Stimulated activated naive CD8-positive, alpha-beta T cell treated with anti-CD3 and anti-CD28 coated beads, Interleukin-15, Interleukin-2, amounts not matched to agents 100 ng/mL and 50 ng/mL, for 24 hours (primary cell): ENCODE results near the gene CENPS.

Source experiments
- H3K27ac Mint-ChIP-seq: one replicate; pipeline ENCODE4 v1.8.0; 2021; ENCODE audit warnings: mild to moderate bottlenecking, mixed read lengths
- H3K27me3 Mint-ChIP-seq: one replicate; pipeline ENCODE4 v1.8.0; 2021; ENCODE audit warnings: mixed read lengths
- H3K36me3 Mint-ChIP-seq: one replicate; pipeline ENCODE4 v1.8.0; 2021; ENCODE audit warnings: low read depth, mixed read lengths
- H3K4me1 Mint-ChIP-seq: one replicate; pipeline ENCODE4 v1.8.0; 2021; ENCODE audit warnings: low read depth, mixed read lengths
- H3K4me3 Mint-ChIP-seq: one replicate; pipeline ENCODE4 v1.8.0; 2021; ENCODE audit warnings: mild to moderate bottlenecking, mixed read lengths
- H3K9me3 Mint-ChIP-seq: one replicate; pipeline ENCODE4 v1.8.0; 2021; ENCODE audit warnings: mixed read lengths

CENPS gene

DNA sequence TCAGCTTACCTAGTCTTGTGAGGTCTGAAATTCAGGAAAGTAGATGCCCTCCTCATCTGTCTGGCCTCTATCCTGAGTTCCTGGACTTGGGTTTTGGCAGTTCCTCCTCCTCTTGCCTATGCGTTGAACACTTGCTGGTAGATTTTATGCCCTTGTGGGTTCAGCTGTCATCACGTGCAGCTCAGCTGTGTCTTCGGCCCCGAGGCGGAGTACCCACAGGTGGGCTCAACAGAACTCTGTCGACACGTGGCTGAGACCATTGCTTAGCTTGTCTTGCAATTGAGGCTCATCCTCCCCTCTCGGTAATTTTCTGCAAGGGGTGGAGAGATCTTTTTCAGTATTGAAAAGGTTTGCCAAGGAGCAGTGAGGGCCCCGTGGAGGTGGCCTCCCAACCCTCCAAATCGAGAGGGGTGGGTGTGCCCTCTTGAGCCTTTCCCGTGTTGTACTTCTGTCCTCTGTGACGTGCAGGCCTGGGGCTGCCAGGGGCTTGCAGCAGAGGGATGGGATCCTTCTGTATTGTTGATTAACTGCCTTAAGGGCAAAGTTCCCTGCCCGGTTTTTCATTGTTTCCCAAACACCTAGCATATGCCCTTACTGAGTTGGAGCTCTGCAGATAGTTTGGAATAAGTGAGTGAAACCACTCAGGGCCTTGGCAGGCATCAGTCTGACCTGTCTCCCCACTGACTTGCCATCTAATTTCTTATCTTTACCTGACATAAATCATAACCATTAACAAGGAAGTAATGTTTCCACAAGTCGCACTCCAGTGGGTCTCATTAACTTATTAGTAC lies 2.9 kb downstream of the CENPS start:
- Mint-ChIP-seq H3K9me3 (no peaks in the 10 kb centered on the region), H3K4me3 (no peak overlapping the region), H3K4me1 (peaks cover 18% of the 10 kb centered on the region), H3K27me3 (no peaks in the 10 kb centered on the region), H3K36me3 (peaks cover 7% of the 10 kb centered on the region), H3K27ac (no peak overlapping the region)

GRCh38 chr1:10433790-10434189 lies 3.6 kb downstream of the CENPS start:
- Mint-ChIP-seq H3K4me3 (no peak overlapping the region), H3K4me1 (peaks cover 18% of the 10 kb centered on the region), H3K9me3 (no peaks in the 10 kb centered on the region), H3K27me3 (no peaks in the 10 kb centered on the region), H3K27ac (no peak overlapping the region), H3K36me3 (peaks cover 7% of the 10 kb centered on the region)

DNA sequence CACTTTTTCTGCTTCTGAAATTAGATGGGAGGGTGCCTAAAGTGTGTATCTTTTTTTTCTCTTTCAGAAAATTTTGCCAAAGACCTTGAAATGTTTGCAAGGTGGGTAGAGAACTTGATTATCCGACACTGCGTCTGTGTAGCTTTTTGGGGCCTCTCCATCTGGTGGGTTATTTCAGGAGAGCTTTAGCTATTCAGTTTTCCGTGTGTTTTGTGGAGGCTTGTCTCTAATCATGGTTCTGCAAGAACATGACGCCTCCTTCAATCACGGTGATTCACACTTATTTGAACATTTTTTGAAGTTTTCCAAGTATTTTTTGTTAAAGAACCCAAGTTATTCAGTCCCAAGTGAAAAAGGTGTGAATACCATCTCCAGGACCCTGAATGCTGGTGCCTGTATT lies 4.4 kb downstream of the CENPS start:
- H3K36me3 Mint-ChIP-seq, result peaks cover 7% of the 10 kb centered on the region
- no peaks in the 10 kb centered on the region for H3K9me3 Mint-ChIP-seq
- H3K27ac Mint-ChIP-seq, result no peak overlapping the region
- H3K4me3 Mint-ChIP-seq, result no peak overlapping the region
- H3K4me1 Mint-ChIP-seq, result peaks cover 18% of the 10 kb centered on the region
- no peaks in the 10 kb centered on the region for H3K27me3 Mint-ChIP-seq

DNA sequence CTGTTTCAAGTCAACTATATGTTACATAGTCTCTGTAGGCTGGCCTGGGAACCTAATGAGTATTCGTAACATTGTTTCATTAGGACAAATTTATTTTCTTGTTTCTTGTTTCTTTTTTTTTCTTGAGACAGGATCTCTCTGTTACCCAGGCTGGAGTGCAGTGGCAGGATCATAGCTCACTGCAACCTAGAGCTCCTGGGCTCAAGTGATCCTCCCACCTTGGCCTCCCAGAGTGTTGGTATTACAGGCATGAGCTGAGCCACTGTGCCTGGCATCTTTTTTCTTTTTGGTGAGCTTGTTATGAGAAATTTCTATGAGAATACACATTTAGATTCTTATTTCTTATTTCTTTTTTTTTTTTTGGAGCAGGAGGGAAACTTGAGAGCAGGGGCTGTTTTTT lies 6.8 kb downstream of the CENPS start:
- H3K36me3 Mint-ChIP-seq, result peaks cover 8% of the 10 kb centered on the region
- no peaks in the 10 kb centered on the region for H3K9me3 Mint-ChIP-seq
- no peak overlapping the region for H3K4me3 Mint-ChIP-seq
- H3K27ac Mint-ChIP-seq, result no peak overlapping the region
- no peaks in the 10 kb centered on the region for H3K27me3 Mint-ChIP-seq
- H3K4me1 Mint-ChIP-seq, result peaks cover under 1% of the 10 kb centered on the region

DNA sequence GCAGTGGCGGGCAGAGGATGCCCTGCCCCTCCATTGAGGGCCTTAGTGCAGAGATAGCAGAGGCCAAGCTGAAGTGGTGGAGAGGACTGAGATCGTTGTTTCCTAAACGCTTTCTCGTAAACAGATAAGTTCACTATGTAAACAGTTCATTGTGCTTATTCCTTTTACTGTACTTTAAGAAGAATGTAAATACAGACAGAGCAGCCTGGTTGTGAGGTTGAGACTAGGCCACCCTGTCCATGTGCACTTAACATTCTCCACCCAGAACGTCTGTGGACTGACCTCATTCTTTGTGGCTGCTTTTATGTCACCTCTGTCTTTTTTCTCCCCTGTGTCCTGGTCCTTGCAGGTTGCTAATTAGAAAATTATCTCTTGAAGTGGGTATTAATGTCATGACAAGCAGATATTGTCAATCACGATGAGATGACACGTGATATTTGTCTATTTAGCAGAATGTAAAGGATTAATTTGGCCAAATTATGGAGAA lies 8.5 kb downstream of the CENPS start:
- Mint-ChIP-seq H3K36me3 (peaks cover 6% of the 10 kb centered on the region), H3K27me3 (no peaks in the 10 kb centered on the region), H3K4me3 (no peak overlapping the region), H3K9me3 (no peaks in the 10 kb centered on the region), H3K4me1 (no peaks in the 10 kb centered on the region), H3K27ac (peak overlapping the region; percentile 14)

DNA sequence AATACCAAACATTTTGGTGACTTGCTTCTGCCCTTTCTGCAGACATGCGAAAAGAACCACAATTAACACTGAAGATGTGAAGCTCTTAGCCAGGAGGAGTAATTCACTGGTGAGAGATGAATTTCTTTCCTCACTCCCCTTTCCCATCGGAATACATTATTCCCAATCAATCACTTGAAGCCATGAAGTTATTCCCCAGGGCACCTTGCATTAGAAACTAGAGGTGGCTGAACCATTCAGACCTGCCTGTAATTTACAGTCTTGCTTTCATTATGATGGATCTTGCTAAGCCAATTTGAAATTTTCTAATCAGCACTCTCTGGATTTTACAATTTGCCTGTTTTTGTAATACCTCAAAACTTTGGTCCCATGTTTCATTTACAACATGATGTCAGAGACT lies 10.1 kb downstream of the CENPS start:
- Mint-ChIP-seq H3K4me3 (no peak overlapping the region), H3K27me3 (no peaks in the 10 kb centered on the region), H3K36me3 (peaks cover 6% of the 10 kb centered on the region), H3K4me1 (no peaks in the 10 kb centered on the region), H3K27ac (no peak overlapping the region), H3K9me3 (no peaks in the 10 kb centered on the region)

DNA sequence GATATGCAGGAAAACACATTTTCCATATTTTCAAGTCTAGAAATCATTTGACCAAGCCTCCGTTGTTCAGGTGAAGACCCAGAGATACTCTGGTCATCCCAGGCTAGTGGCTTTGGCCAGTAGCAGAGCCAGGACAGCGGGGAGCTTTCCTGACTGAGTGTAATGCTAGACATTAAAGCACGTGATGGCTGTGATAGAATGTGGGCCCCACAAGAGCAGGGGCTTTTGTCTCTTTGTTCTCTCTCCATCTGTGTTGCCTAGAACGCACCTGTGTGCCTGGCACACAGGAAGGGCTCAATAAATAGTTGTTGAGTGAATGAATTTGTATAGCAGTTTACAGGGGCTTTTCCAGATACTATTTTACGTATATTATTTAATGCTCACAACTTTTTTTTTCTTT lies 10.6 kb downstream of the CENPS start:
- H3K9me3 Mint-ChIP-seq, result no peaks in the 10 kb centered on the region
- no peak overlapping the region for H3K27ac Mint-ChIP-seq
- no peak overlapping the region for H3K4me3 Mint-ChIP-seq
- H3K27me3 Mint-ChIP-seq, result no peaks in the 10 kb centered on the region
- H3K36me3 Mint-ChIP-seq, result peaks cover 6% of the 10 kb centered on the region
- no peaks in the 10 kb centered on the region for H3K4me1 Mint-ChIP-seq

GRCh38 chr1:10444248-10444647 lies 14.0 kb downstream of the CENPS start:
- Mint-ChIP-seq H3K9me3 (no peaks in the 10 kb centered on the region), H3K27me3 (no peaks in the 10 kb centered on the region), H3K27ac (no peak overlapping the region), H3K4me3 (no peak overlapping the region), H3K4me1 (no peaks in the 10 kb centered on the region), H3K36me3 (peaks cover 10% of the 10 kb centered on the region)

DNA sequence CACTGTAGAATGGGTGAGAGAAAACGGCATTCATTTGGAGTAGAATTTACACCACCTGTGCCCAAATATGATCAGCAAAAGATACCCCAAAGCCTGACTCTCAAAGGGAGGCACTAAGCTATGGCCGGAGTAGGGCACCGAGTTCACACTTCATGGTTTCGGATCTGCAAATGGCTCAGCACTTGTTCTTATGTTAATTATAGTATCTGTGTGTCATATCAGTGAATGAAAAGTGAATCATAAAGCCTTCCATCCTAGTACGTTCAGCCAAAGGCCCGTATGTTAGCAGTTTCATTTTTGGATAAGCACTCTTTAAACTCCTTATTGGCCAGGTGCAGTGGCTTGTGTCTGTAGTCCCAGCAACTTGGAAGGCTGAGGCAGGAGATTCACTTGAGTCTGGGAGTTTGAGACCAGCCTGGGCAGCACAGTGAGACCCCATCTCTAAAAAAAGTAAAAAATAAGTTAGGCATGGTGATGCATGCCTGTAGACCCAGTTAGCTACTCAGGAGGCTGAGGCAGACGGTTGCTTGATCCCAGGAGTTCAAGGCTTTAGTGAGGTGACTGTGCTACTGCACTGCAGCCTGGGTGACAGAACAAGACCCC lies 14.7 kb downstream of the CENPS start:
- H3K27ac Mint-ChIP-seq, result no peak overlapping the region
- no peaks in the 10 kb centered on the region for H3K27me3 Mint-ChIP-seq
- H3K4me1 Mint-ChIP-seq, result no peaks in the 10 kb centered on the region
- H3K4me3 Mint-ChIP-seq, result no peak overlapping the region
- H3K9me3 Mint-ChIP-seq, result no peaks in the 10 kb centered on the region
- H3K36me3 Mint-ChIP-seq, result peaks cover 10% of the 10 kb centered on the region

DNA sequence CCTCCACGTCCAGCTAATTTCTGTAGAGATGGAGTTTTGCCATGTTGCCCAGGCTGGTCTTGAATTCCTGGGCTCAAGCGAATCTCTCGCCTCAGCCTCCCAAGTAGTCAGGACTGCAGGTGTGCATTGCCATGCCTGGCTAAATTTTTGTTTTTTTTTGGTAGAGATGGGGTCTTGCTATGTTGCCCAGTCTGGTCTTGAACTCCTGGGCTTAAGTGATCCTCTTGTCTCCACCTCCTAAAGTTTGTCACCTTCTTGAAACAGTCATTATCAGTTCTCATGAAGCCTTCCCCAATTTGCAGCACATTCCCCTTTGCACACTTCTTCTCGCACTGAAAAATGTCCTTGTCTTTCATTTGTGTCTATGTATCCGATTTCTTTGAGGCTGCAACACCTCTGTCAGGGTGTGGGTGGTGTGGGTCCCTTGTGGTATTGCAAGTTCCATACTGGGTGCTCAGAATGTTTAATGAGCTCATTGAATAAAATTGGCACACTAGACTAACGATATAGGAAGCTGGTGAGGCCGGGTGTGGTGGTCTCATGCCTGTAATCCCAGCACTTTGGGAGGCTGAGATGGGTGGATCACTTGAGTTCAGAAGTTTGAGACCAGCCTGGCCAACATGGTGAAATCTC lies 16.7 kb downstream of the CENPS start:
- Mint-ChIP-seq H3K36me3 (peaks cover 5% of the 10 kb centered on the region), H3K4me3 (no peak overlapping the region), H3K27me3 (no peaks in the 10 kb centered on the region), H3K4me1 (no peaks in the 10 kb centered on the region), H3K27ac (no peak overlapping the region), H3K9me3 (no peaks in the 10 kb centered on the region)

- Mint-ChIP-seq H3K27me3 (no peaks in the 10 kb centered on the region), H3K36me3 (peaks cover 11% of the 10 kb centered on the region), H3K4me3 (no peak within 1 kb of the TSS), H3K4me1 (no peaks in the 10 kb centered on the region), H3K27ac (no peak within 1 kb of the TSS), H3K9me3 (no peaks in the 10 kb centered on the region)
Measured at GRCh38 chr1:10449751-10450150, 19.5 kb downstream of the CENPS start, which contains the start of gene CORT. CORT (plus strand) TSS chr1:10450031; CDS start chr1:10450224, 193 bp downstream.

- H3K27ac Mint-ChIP-seq, result no peak overlapping the region
- H3K4me1 Mint-ChIP-seq, result no peaks in the 10 kb centered on the region
- peaks cover 12% of the 10 kb centered on the region for H3K36me3 Mint-ChIP-seq
- no peak overlapping the region for H3K4me3 Mint-ChIP-seq
- no peaks in the 10 kb centered on the region for H3K9me3 Mint-ChIP-seq
- H3K27me3 Mint-ChIP-seq, result no peaks in the 10 kb centered on the region
Measured at GRCh38 chr1:10450156-10450814, 20.1 kb downstream of the CENPS start.

DNA sequence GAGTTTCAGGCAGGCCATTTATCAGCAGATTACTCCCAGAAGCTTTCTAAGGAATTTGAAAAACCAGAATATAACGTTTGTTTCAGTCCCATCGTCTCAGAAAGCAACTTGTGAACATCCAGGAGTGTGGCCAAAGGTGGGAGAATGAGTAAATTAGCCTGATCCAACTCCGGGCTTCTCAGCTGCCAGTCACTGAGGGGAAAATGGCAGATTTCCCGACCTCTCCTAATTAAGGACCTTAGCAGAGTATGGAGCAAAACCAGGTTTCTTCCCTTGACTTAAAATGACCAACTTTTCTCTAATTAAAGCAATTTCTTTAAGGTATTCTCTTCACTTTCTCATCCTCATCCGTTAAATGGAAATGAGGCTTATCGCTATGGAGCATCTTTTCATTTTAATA lies 20.6 kb downstream of the CENPS start:
- H3K27me3 Mint-ChIP-seq, result no peaks in the 10 kb centered on the region
- H3K36me3 Mint-ChIP-seq, result peaks cover 13% of the 10 kb centered on the region
- H3K9me3 Mint-ChIP-seq, result no peaks in the 10 kb centered on the region
- no peak overlapping the region for H3K4me3 Mint-ChIP-seq
- H3K27ac Mint-ChIP-seq, result no peak overlapping the region
- no peaks in the 10 kb centered on the region for H3K4me1 Mint-ChIP-seq

DNA sequence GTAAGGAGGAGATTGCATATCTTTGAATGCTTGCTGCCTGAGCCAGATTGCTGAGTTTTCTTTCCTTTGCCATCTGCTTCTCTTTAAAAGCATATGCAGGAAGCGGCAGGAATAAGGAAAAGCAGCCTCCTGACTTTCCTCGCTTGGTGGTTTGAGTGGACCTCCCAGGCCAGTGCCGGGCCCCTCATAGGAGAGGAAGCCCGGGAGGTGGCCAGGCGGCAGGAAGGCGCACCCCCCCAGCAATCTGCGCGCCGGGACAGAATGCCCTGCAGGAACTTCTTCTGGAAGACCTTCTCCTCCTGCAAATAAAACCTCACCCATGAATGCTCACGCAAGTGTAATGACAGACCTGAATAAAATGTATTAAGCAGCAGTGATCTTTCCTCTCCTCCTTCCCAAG lies 21.1 kb downstream of the CENPS start:
- peaks cover 17% of the 10 kb centered on the region for H3K36me3 Mint-ChIP-seq
- no peak overlapping the region for H3K27ac Mint-ChIP-seq
- H3K4me3 Mint-ChIP-seq, result no peak overlapping the region

GRCh38 chr1:10456048-10456447 lies 25.8 kb downstream of the CENPS start:
- Mint-ChIP-seq H3K27me3 (no peaks in the 10 kb centered on the region), H3K4me3 (no peak overlapping the region), H3K4me1 (peaks cover 3% of the 10 kb centered on the region), H3K27ac (peak overlapping the region; percentile 31), H3K9me3 (no peaks in the 10 kb centered on the region), H3K36me3 (peaks cover 32% of the 10 kb centered on the region)

More for the DNA sequence above, 21.1 kb downstream of the CENPS start:
- no peaks in the 10 kb centered on the region for H3K27me3 Mint-ChIP-seq
- H3K9me3 Mint-ChIP-seq, result no peaks in the 10 kb centered on the region
- no peaks in the 10 kb centered on the region for H3K4me1 Mint-ChIP-seq
